AG04450 (cell line): ENCODE data around the gene TP53AIP1. TPM values are rescaled to one million over a fixed set of nuclear protein-coding genes. Genes with fewer than 3 reads are reported as not detected.

Experiments used
- CTCF ChIA-PET: fragments of 300-600, 350-600 bp; formaldehyde crosslinking; extraction: SDS; loops from one replicate; lab custom pipeline; 2022; ENCODE audit warnings: antibody characterized with exemption, inconsistent platforms; lab: Charles Lee
- POLR2A ChIA-PET: fragments of 350-600 bp; formaldehyde crosslinking; extraction: SDS; loops from one replicate; lab custom pipeline; 2021; ENCODE audit warnings: antibody characterized with exemption, inconsistent platforms; lab: Yijun Ruan, JAX
- DNase-seq: peaks from one replicate; pipeline ENCODE4 v3.0.0-alpha.2; 2011; ENCODE audit warnings: low read depth, low spot score
- H3K27ac ChIP-seq: one replicate; pipeline ENCODE4 v1.5.1; 2012; ENCODE audit warnings: low read depth, low read length, control low read depth
- H3K27me3 ChIP-seq: one replicate; pipeline ENCODE4 v1.6.0; 2012; ENCODE audit warnings: low read length; ENCODE audit not compliant: control insufficient read depth, insufficient read depth
- H3K4me3 ChIP-seq: 2 replicates; pipeline ENCODE4 v1.5.1; 2011; ENCODE audit warnings: mild to moderate bottlenecking, low read depth, low read length, control low read depth
- H3K9me3 ChIP-seq: 2 replicates; pipeline ENCODE4 v1.5.1; 2012; ENCODE audit warnings: low read length; ENCODE audit not compliant: control insufficient read depth, insufficient read depth
- CTCF ChIP-seq: IDR thresholded peaks from 2 replicates; pipeline ENCODE4 v1.5.1; 2011; ENCODE audit warnings: low read depth, low read length, control low read depth, inconsistent platforms
- polyA plus RNA-seq: library from polyadenylated mRNA; depleted of rRNA; stranded (reverse); fragments of >200 nt; gene quantifications from 2 replicates; pipeline ENCODE4 v1.2.3, GENCODE V29; 2011

Gene TP53AIP1
- polyA plus RNA-seq, 1 experiment = not detected

GRCh38 chr11:128926437-128927107 is 16.1 kb downstream of the TP53AIP1 start:
- H3K9me3 ChIP-seq = no peaks in the 10 kb centered on the region; the same call in 1 of the 2 replicates
- no peak overlapping the region for H3K27ac ChIP-seq
- H3K4me3 ChIP-seq = no peak overlapping the region
- peaks cover 21% of the 10 kb centered on the region for H3K27me3 ChIP-seq
- POLR2A ChIA-PET = no interaction called here
- CTCF ChIA-PET = interaction anchor here (1.6 to 1.7 kb wide), 2 partner anchors 22 to 30 kb away, joined by 3 to 7 read pairs; no protein-coding TSS in a partner anchor
- no peak for DNase-seq
- no peak for TF ChIP-seq CTCF

GRCh38 chr11:128926000-128926399 is 16.7 kb downstream of the TP53AIP1 start:
- no peak for DNase-seq
- H3K9me3 ChIP-seq = no peaks in the 10 kb centered on the region; the same call in 1 of the 2 replicates
- peaks cover 25% of the 10 kb centered on the region for H3K27me3 ChIP-seq
- H3K4me3 ChIP-seq = no peak overlapping the region
- H3K27ac ChIP-seq = no peak overlapping the region
- ChIA-PET POLR2A (no interaction called here), CTCF (interaction anchor here (1.6 to 1.7 kb wide), 2 partner anchors 21 to 30 kb away, joined by 3 to 7 read pairs; no protein-coding TSS in a partner anchor)
- TF ChIP-seq CTCF = no peak

GRCh38 chr11:128925250-128925600 is 17.4 kb downstream of the TP53AIP1 start:
- DNase-seq = no peak
- Histone ChIP-seq H3K9me3 (no peaks in the 10 kb centered on the region; the same call in 1 of the 2 replicates), H3K27ac (no peak overlapping the region), H3K27me3 (peaks cover 31% of the 10 kb centered on the region), H3K4me3 (no peak overlapping the region)
- no peak for TF ChIP-seq CTCF
- CTCF ChIA-PET = interaction anchor here (1.0 to 1.7 kb wide), 3 partner anchors 21 to 40 kb away, joined by 3 to 7 read pairs (median 3); no protein-coding TSS in a partner anchor
- POLR2A ChIA-PET = no interaction called here

- no peak for TF ChIP-seq CTCF
- DNase-seq = no peak
- Histone ChIP-seq H3K27ac (no peak overlapping the region), H3K9me3 (no peaks in the 10 kb centered on the region; the same call in 1 of the 2 replicates), H3K4me3 (no peak overlapping the region), H3K27me3 (peaks cover 36% of the 10 kb centered on the region)
- ChIA-PET POLR2A (no interaction called here), CTCF (interaction anchor here (1.0 kb wide), 1 partner anchor 40 kb away, joined by 3 read pairs; no protein-coding TSS in a partner anchor)
These were observed 18.0 kb downstream of the TP53AIP1 start for GRCh38 chr11:128924510-128925249.

GRCh38 chr11:128924104-128924503 is 18.6 kb downstream of the TP53AIP1 start:
- peaks cover 40% of the 10 kb centered on the region for H3K27me3 ChIP-seq
- no peak overlapping the region for H3K4me3 ChIP-seq
- no peak for TF ChIP-seq CTCF
- DNase-seq = no peak
- ChIA-PET CTCF (interaction anchor here (1.0 kb wide), 1 partner anchor 39 kb away, joined by 3 read pairs; no protein-coding TSS in a partner anchor), POLR2A (no interaction called here)
- no peak overlapping the region for H3K27ac ChIP-seq
- no peaks in the 10 kb centered on the region; the same call in 1 of the 2 replicates for H3K9me3 ChIP-seq
